SH-SY5Y (cell line): ENCODE measurements around the gene C2.

Experiments
- GATA2 ChIP-seq: IDR thresholded peaks from 2 replicates; pipeline ENCODE4 v1.6.1; 2011; ENCODE audit warnings: mild to moderate bottlenecking, low read depth, low read length
- GATA3 ChIP-seq: IDR thresholded peaks from 2 replicates; pipeline ENCODE4 v1.6.1; 2011; ENCODE audit warnings: low read depth, mild to moderate bottlenecking, low read length, moderate library complexity

Gene C2

GRCh38 chr6:31956796-31957195 is 29.3 kb downstream of the C2 start:
- TF ChIP-seq GATA3 (no peak), GATA2 (no peak)

- TF ChIP-seq GATA2 (no peak), GATA3 (no peak)
Measured at GRCh38 chr6:31958412-31958740, 30.9 kb downstream of the C2 start.

GRCh38 chr6:31958741-31959739 is 31.5 kb downstream of the C2 start, which contains the start of the genes NELFE and SKIC2:
Gene NELFE, minus strand, starts transcription at chr6:31958971. Its CDS starts 525 bp downstream, at chr6:31958446.
Gene SKIC2, plus strand, starts transcription at chr6:31959175. Its CDS starts 18 bp downstream, at chr6:31959193.
- TF ChIP-seq GATA3 = no peak
- 0 out of 2 replicates have a peak, but pooled peaks have one; percentile 12 for TF ChIP-seq GATA2

- TF ChIP-seq GATA2 = no peak
- no peak for TF ChIP-seq GATA3
Measured at GRCh38 chr6:31961616-31962015, 34.1 kb downstream of the C2 start.

GRCh38 chr6:31963921-31964320 is 36.4 kb downstream of the C2 start:
- TF ChIP-seq GATA3 (no peak), GATA2 (no peak)

GRCh38 chr6:31965700-31966099 is 38.2 kb downstream of the C2 start:
- no peak for TF ChIP-seq GATA2
- no peak for TF ChIP-seq GATA3

GRCh38 chr6:31966506-31966905 is 39.0 kb downstream of the C2 start:
- TF ChIP-seq GATA2 = no peak
- TF ChIP-seq GATA3 = no peak

- no peak for TF ChIP-seq GATA2
- TF ChIP-seq GATA3 = no peak
Measured at GRCh38 chr6:31966997-31967925, 39.7 kb downstream of the C2 start.

- TF ChIP-seq GATA2 (no peak), GATA3 (no peak)
Measured at GRCh38 chr6:31967926-31968320, 40.4 kb downstream of the C2 start.

GRCh38 chr6:31968326-31968725 is 40.8 kb downstream of the C2 start:
- TF ChIP-seq GATA2 = no peak
- TF ChIP-seq GATA3 = no peak

GRCh38 chr6:31968791-31969711 is 41.5 kb downstream of the C2 start:
- no peak for TF ChIP-seq GATA3
- no peak for TF ChIP-seq GATA2

- TF ChIP-seq GATA2 = no peak
- TF ChIP-seq GATA3 = no peak
Measured at GRCh38 chr6:31969712-31970603, 42.4 kb downstream of the C2 start.
